IMR-90 (cell line): Measurements from ENCODE around the gene ANKFN1. TPM values are rescaled to one million over a fixed set of nuclear protein-coding genes. Genes with fewer than 3 reads are reported as not detected.

Source experiments
- ATAC-seq: fragments of 200-7000 bp; cut with Tn5 transposase; 2 replicates; pipeline ENCODE4 v1.9.1; 2020; ENCODE audit warnings: low read depth, mild to moderate bottlenecking, moderate library complexity
- BruUV-seq: library from RNA; stranded (reverse); fragments of 400-500 nt; replicated peaks from 2 replicates; lab custom pipeline; 2021; lab: Mats Ljungman, UMichigan
- CTCF ChIA-PET: fragments of 300-600 bp; formaldehyde crosslinking; extraction: SDS; loops from one replicate; lab custom pipeline; 2021; ENCODE audit warnings: antibody characterized with exemption; lab: Yijun Ruan, JAX
- POLR2A ChIA-PET: fragments of 300-600 bp; sonication (Branson Sonifier 250); formaldehyde crosslinking; loops from one replicate; lab custom pipeline; 2022; ENCODE audit warnings: antibody characterized with exemption; ENCODE audit not compliant: unreplicated experiment; lab: Charles Lee
- DNase-seq: peaks from one replicate; pipeline ENCODE4 v3.0.0; 2013
- H2AFZ ChIP-seq: replicated peaks from 2 replicates; pipeline ENCODE3; 2013; ENCODE audit warnings: low read length, mild to moderate bottlenecking; ENCODE audit not compliant: poor library complexity
- H2AK5ac ChIP-seq: 2 replicates; pipeline ENCODE4 v1.6.1; 2013; ENCODE audit warnings: low read depth, low read length, inconsistent platforms
- H2AK9ac ChIP-seq: replicated peaks from 2 replicates; pipeline ENCODE3; 2013; ENCODE audit warnings: mild to moderate bottlenecking, low read depth, low read length, moderate library complexity; ENCODE audit not compliant: poor library complexity
- H2BK120ac ChIP-seq: 2 replicates; pipeline ENCODE4 v1.6.1; 2013; ENCODE audit warnings: low read depth, low read length, inconsistent platforms
- H2BK15ac ChIP-seq: 3 replicates; pipeline ENCODE4 v1.6.1; 2013; ENCODE audit warnings: low read depth, low read length, inconsistent platforms
- H2BK20ac ChIP-seq: 2 replicates; pipeline ENCODE4 v1.6.1; 2013; ENCODE audit warnings: low read depth, mild to moderate bottlenecking, inconsistent platforms, low read length, moderate library complexity
- H2BK5ac ChIP-seq: 2 replicates; pipeline ENCODE4 v1.6.1; 2013; ENCODE audit warnings: mild to moderate bottlenecking, low read depth, low read length, inconsistent platforms; ENCODE audit not compliant: poor library complexity, severe bottlenecking
- H3K14ac ChIP-seq: replicated peaks from 2 replicates; pipeline ENCODE4 v1.6.1; 2013; ENCODE audit warnings: low read depth, low read length, inconsistent platforms
- H3K18ac ChIP-seq: 2 replicates; pipeline ENCODE4 v1.6.1; 2013; ENCODE audit warnings: low read depth, low read length, control low read depth
- H3K23ac ChIP-seq: 2 replicates; pipeline ENCODE4 v1.6.1; 2013; ENCODE audit warnings: low read depth, low read length, inconsistent platforms
- H3K27ac ChIP-seq: 2 replicates; pipeline ENCODE4 v1.5.1; 2013; ENCODE audit warnings: mild to moderate bottlenecking, control low read depth, low read length; ENCODE audit not compliant: insufficient read depth
- H3K27me3 ChIP-seq: 2 replicates; pipeline ENCODE4 v1.6.1; 2013; ENCODE audit warnings: low read length; ENCODE audit not compliant: control insufficient read depth, insufficient read depth
- H3K36me3 ChIP-seq: 2 replicates; pipeline ENCODE4 v1.6.1; 2013; ENCODE audit warnings: low read length, mixed read lengths; ENCODE audit not compliant: control insufficient read depth, insufficient read depth
- H3K4ac ChIP-seq: 2 replicates; pipeline ENCODE4 v1.6.1; 2013; ENCODE audit warnings: low read depth, low read length, inconsistent platforms
- H3K4me1 ChIP-seq: 2 replicates; pipeline ENCODE4 v1.6.1; 2013; ENCODE audit warnings: low read length, mixed read lengths; ENCODE audit not compliant: control insufficient read depth, insufficient read depth
- H3K4me2 ChIP-seq: 2 replicates; pipeline ENCODE4 v1.6.1; 2013; ENCODE audit warnings: low read depth, mild to moderate bottlenecking, control low read depth, low read length, moderate library complexity
- H3K4me3 ChIP-seq: 2 replicates; pipeline ENCODE4 v1.5.1; 2013; ENCODE audit warnings: low read depth, mild to moderate bottlenecking, control low read depth, low read length, moderate library complexity; ENCODE audit not compliant: insufficient read depth
- H3K56ac ChIP-seq: 2 replicates; pipeline ENCODE4 v1.6.1; 2013; ENCODE audit warnings: low read length, inconsistent platforms; ENCODE audit not compliant: insufficient read depth; ENCODE audit errors: extremely low read depth
- H3K79me1 ChIP-seq, 2 experiments: 2 replicates each; pipeline ENCODE4 v1.6.1; 2013; ENCODE audit warnings: low read length in 2 of 2, inconsistent platforms in 1 of 2, low read depth in 1 of 2
- H3K9ac ChIP-seq: 2 replicates; pipeline ENCODE4 v1.6.1; 2013; ENCODE audit warnings: low read depth, low read length, control low read depth
- H3K9me1 ChIP-seq: 2 replicates; pipeline ENCODE4 v1.6.1; 2013; ENCODE audit warnings: low read length, inconsistent platforms; ENCODE audit not compliant: insufficient read depth
- H3K9me3 ChIP-seq: 2 replicates; pipeline ENCODE4 v1.6.1; 2013; ENCODE audit warnings: low read length; ENCODE audit not compliant: control insufficient read depth, insufficient read depth
- H4K20me1 ChIP-seq: 2 replicates; pipeline ENCODE4 v1.6.1; 2013; ENCODE audit warnings: low read length, inconsistent platforms; ENCODE audit not compliant: insufficient read depth
- H4K5ac ChIP-seq: 2 replicates; pipeline ENCODE4 v1.6.1; 2013; ENCODE audit warnings: mild to moderate bottlenecking, low read depth, low read length, control low read depth
- H4K8ac ChIP-seq, 2 experiments: 2 replicates each; pipeline ENCODE4 v1.6.1; 2013; ENCODE audit warnings: low read depth in 2 of 2, low read length in 2 of 2, control low read depth in 1 of 2, inconsistent platforms in 1 of 2
- H4K91ac ChIP-seq: 2 replicates; pipeline ENCODE4 v1.6.1; 2013; ENCODE audit warnings: low read depth, low read length, inconsistent platforms; ENCODE audit not compliant: insufficient read depth
- BHLHE40 ChIP-seq: fragments of 150-350 bp; IDR thresholded peaks from 2 replicates; pipeline ENCODE4 v1.6.1; 2016; ENCODE audit warnings: mild to moderate bottlenecking, low read depth, low read length
- CEBPB ChIP-seq: IDR thresholded peaks from 2 replicates; pipeline ENCODE4 v1.6.1; 2012; ENCODE audit warnings: low read depth, low read length, improper control_type of control experiment
- FOS ChIP-seq: fragments of 150-350 bp; IDR thresholded peaks from 2 replicates; pipeline ENCODE4 v1.6.1; 2016; ENCODE audit warnings: low read depth, low read length
- MAZ ChIP-seq: IDR thresholded peaks from 2 replicates; pipeline ENCODE4 v1.6.1; 2012; ENCODE audit warnings: low read depth, mild to moderate bottlenecking, low read length, improper control_type of control experiment, moderate library complexity, borderline replicate concordance
- MXI1 ChIP-seq: IDR thresholded peaks from 2 replicates; pipeline ENCODE4 v1.6.1; 2012; ENCODE audit warnings: low read depth, mild to moderate bottlenecking, low read length, moderate library complexity, borderline replicate concordance
- RAD21 ChIP-seq: IDR thresholded peaks from 2 replicates; pipeline ENCODE4 v1.6.1; 2012; ENCODE audit warnings: low read length, improper control_type of control experiment
- RCOR1 ChIP-seq: IDR thresholded peaks from 2 replicates; pipeline ENCODE4 v1.6.1; 2012; ENCODE audit warnings: mild to moderate bottlenecking, low read length, improper control_type of control experiment; ENCODE audit not compliant: insufficient replicate concordance
- SMC3 ChIP-seq: fragments of 150-350 bp; IDR thresholded peaks from 2 replicates; pipeline ENCODE4 v1.6.1; 2016; ENCODE audit warnings: low read depth, mild to moderate bottlenecking, antibody characterized with exemption, low read length, moderate library complexity
- WGBS, 2 experiments: methylation state at CpG; one replicate each; pipeline versions ENCODE4 v1.1.5 to v1.1.7; 2013; ENCODE audit warnings: missing lambda C conversion rate in 2 of 2; ENCODE audit not compliant: insufficient read length in 1 of 2; ENCODE audit errors: extremely low coverage in 2 of 2; 5-methylcytosine and 5-hydroxymethylcytosine counted together
- dilution Hi-C: fragments of 300-500 bp; cut with HindIII; formaldehyde crosslinking; loops from one replicate; pipeline ENCODE4 v1.14.3; 2018; ENCODE audit warnings: low sequenced_read_pairs; ENCODE audit not compliant: unreplicated experiment
- in situ Hi-C: fragments of 300-500 bp; cut with MboI; formaldehyde crosslinking; loops from 3 replicates; pipeline ENCODE4 v1.14.3; 2019; ENCODE audit warnings: low sequenced_read_pairs, inconsistent platforms, mixed read lengths
- intact Hi-C: fragments of 100-400 bp; cut with micrococcal nuclease; formaldehyde crosslinking; loops from 2 replicates; pipeline ENCODE4 v1.10.0; 2022
- polyA plus RNA-seq, 3 experiments: library from polyadenylated mRNA; depleted of rRNA; stranded (reverse); fragments of >200 nt; gene quantifications; 2 replicates each; pipeline ENCODE4 v1.2.3, GENCODE V29; 2012; ENCODE audit warnings: low replicate concordance in 1 of 3
- total RNA-seq: library from RNA; depleted of rRNA; stranded (reverse); fragments of >200 nt; gene quantifications from 2 replicates; pipeline ENCODE4 v1.2.3, GENCODE V29; 2012

The ANKFN1 gene
- total and polyA plus RNA-seq, 2 of the 4 experiments (the other 2 are of a cell fraction) = not detected

DNA sequence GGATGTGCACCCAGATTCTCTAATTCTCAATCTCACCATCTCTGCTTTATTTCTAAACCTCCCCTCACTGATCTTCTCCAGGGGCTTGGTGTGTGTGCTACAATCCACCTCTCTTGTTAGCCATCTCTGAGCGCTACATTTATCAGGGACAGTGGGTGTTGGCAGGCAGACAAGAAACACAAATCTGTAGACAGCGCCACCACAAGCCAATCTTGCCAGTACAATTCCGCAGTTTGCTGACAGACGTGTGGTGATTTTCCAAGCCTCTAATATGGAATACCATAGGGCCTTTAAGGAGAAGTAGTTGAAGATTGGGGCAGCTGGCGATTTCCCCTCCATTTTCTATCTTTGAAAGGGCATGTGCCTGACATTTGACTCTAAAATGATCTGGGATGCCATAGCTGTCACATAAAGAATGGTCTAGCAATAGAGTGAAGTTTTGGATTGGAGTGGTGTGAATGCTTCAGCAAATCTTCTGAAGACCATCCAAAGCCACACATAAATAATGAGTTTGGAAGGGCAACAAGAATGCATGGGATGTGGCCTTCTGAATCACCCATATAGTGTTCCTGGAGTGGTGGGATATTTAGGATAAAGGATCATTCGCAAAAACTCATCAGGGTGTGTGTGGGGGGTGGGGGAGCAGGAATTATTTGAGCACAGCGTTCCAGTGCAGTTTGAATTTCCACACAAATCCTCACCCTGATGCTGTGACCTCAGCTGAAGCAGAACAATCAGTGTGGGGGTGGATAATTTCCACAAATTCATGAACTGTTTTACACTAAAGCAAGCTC, 12.0 kb upstream of the ANKFN1 start (continued):
- no peak for TF ChIP-seq CEBPB
- TF ChIP-seq RCOR1 = no peak

DNA sequence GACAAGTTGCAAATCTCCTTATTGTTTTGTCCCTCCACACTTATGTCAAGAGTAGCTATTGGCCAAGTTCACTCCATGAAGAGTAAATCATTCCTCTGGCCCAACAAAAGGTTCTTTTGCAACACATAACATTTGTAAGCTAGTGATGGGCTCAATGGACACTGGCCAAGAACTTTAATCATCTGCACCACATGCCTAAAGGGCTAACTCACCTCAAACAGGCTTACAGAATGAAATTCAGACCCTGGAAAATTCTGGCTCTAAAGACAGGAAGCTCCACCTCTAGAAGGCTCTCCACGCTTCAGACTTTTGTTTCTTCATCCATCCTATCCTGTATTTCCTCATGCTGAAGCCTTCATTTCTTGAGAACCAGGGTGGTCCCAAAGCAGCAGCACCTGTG, 10.9 kb upstream of the ANKFN1 start:
- WGBS, 2 experiments = no CpG with 5 or more reads among the region's 1 CpG
- Histone ChIP-seq H2AK5ac (peak overlapping the region; percentile 32), H3K9me3 (no peaks in the 10 kb centered on the region), H2BK15ac (peak overlapping the region; percentile 78), H3K9ac (no peak overlapping the region), H3K79me1 (no peaks in the 10 kb centered on the region), H2AFZ (peak overlapping the region; percentile 70), H3K4ac (peak overlapping the region; percentile 90), H4K5ac (peak overlapping the region; percentile 61; the same call in 1 of the 2 replicates), H4K8ac (peak overlapping the region; percentile 63 to 81), H3K4me1 (peaks cover 9% of the 10 kb centered on the region), H4K20me1 (no peaks in the 10 kb centered on the region), H3K27me3 (no peaks in the 10 kb centered on the region), H2BK120ac (peak overlapping the region; percentile 95), H4K91ac (peak overlapping the region; percentile 94), H3K9me1 (peaks cover 4% of the 10 kb centered on the region; the same call in 1 of the 2 replicates), H2BK5ac (peak overlapping the region; percentile 90), H3K23ac (peak overlapping the region; percentile 84; the same call in 1 of the 2 replicates), H3K14ac (peak overlapping the region; percentile 90), H3K18ac (peak overlapping the region; percentile 69; the same call in 1 of the 2 replicates), H3K56ac (peak overlapping the region; percentile 48; the same call in 1 of the 2 replicates), H3K36me3 (no peaks in the 10 kb centered on the region), H3K27ac (peak overlapping the region; percentile 85), H3K4me2 (no peak overlapping the region; the same call in 1 of the 2 replicates), H2BK20ac (peak overlapping the region; percentile 91), H3K4me3 (no peak overlapping the region), H2AK9ac (no peak overlapping the region)
- BruUV-seq = no TSS peak
- TF ChIP-seq FOS (no peak), CEBPB (peak; percentile 90), RAD21 (no peak), SMC3 (no peak), BHLHE40 (no peak), MXI1 (no peak), MAZ (no peak)
- in situ Hi-C loops (no loop called here), intact Hi-C loops (loop anchor here (5.0 kb wide), 1 partner anchor 150 kb away; no protein-coding TSS in a partner anchor), dilution Hi-C loops (no loop called here)
- ChIA-PET CTCF (interaction anchor here (0.9 to 1.2 kb wide), 3 partner anchors 13 to 178 kb away, joined by 3 read pairs; no protein-coding TSS in a partner anchor), POLR2A (interaction anchor here (0.5 to 0.6 kb wide), 2 partner anchors 12 to 15 kb away, joined by 3 read pairs; no protein-coding TSS in a partner anchor)
- peak; percentile 84 for ATAC-seq
- peak; percentile 95 for DNase-seq
